GM19455 (cell line): ENCODE measurements around the gene MTMR3.
A peak's percentile ranks its signal among the peaks of the same experiment; 100 is the strongest.

Experiments used
- ATAC-seq: cut with Tn5 transposase; IDR thresholded peaks from one replicate; pipeline ENCODE4 v1.9.1; 2021; ENCODE audit not compliant: unreplicated experiment

The MTMR3 gene

GRCh38 chr22:29867851-29868250 is 15.1 kb upstream of the MTMR3 start:
- ATAC-seq: no peak

GRCh38 chr22:29870574-29870973 is 12.4 kb upstream of the MTMR3 start:
- no peak for ATAC-seq

GRCh38 chr22:29871684-29872083 is 11.3 kb upstream of the MTMR3 start:
- ATAC-seq: no peak

- no peak for ATAC-seq
These were observed 10.7 kb upstream of the MTMR3 start for GRCh38 chr22:29872144-29872893.

- no peak for ATAC-seq
These were observed 10.0 kb upstream of the MTMR3 start for GRCh38 chr22:29872989-29873388.

- ATAC-seq: no peak
These were observed 9.0 kb upstream of the MTMR3 start for GRCh38 chr22:29873943-29874342.

GRCh38 chr22:29877620-29878019 is 5.4 kb upstream of the MTMR3 start:
- no peak for ATAC-seq

GRCh38 chr22:29879753-29880152 is 3.2 kb upstream of the MTMR3 start:
- no peak for ATAC-seq

GRCh38 chr22:29882716-29883044 is 294 bp upstream of the MTMR3 start:
- no peak for ATAC-seq

GRCh38 chr22:29883775-29884097 is 762 bp downstream of the MTMR3 start:
- ATAC-seq: peak; percentile 12

- ATAC-seq: no peak
These were observed 2.6 kb downstream of the MTMR3 start for GRCh38 chr22:29885610-29886009.

- ATAC-seq: no peak
These were observed 3.6 kb downstream of the MTMR3 start for GRCh38 chr22:29886596-29886995.

GRCh38 chr22:29887358-29887757 is 4.4 kb downstream of the MTMR3 start:
- no peak for ATAC-seq

- ATAC-seq: no peak
These were observed 7.8 kb downstream of the MTMR3 start for GRCh38 chr22:29890760-29891159.

GRCh38 chr22:29892315-29893156 is 9.6 kb downstream of the MTMR3 start:
- ATAC-seq: no peak

- ATAC-seq: no peak
These were observed 18.4 kb downstream of the MTMR3 start for GRCh38 chr22:29901354-29901753.

- ATAC-seq: no peak
These were observed 20.4 kb downstream of the MTMR3 start for GRCh38 chr22:29903371-29903770.

- no peak for ATAC-seq
These were observed 21.0 kb downstream of the MTMR3 start for GRCh38 chr22:29904020-29904419.

- ATAC-seq: no peak
These were observed 25.0 kb downstream of the MTMR3 start for GRCh38 chr22:29907753-29908515.

- no peak for ATAC-seq
These were observed 29.2 kb downstream of the MTMR3 start for GRCh38 chr22:29912141-29912540.

- no peak for ATAC-seq
These were observed 29.8 kb downstream of the MTMR3 start for GRCh38 chr22:29912605-29913398.
